ENCODE measurements around the gene COBL.

DNA sequence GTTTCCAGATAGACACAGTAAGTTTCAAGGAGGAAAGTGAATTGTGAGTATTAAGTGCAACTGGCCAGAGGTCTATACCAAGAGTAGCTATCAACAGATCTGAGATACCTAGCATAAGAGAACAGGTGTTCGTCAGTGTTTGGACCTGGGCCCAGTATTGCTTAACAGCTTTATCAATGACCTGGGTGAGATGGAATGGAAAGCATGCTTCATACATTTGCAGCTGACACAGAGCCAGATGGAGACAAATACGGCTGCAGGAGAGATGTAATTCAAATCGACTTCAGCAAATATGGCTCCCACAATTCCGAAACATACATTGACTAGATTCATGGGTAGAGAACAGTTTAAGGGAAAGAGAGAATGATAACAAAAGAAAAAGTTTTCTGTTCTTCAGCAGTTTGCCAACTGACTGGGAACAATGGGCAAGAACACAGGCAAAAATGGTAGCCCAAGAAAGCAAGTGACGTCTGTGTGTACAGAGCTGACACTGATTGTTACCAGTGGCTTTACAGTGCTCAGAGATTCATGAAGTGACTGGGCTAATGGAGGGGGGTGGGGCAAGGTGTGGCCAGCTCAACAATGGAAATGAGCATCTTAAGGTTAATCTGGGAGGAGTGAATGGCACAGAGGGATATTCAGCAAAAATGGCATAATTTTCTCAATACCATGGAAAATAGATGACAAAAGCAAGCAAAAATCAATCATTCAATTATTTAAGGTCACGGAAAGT is 28.0 kb upstream of the COBL start:
- TF ChIP-seq POU2F2 (IDR thresholded peaks at IDR 0.05; ENCODE audit: low read depth, low read length) = no peak
- no peak for TF ChIP-seq POLR2A (IDR thresholded peaks at IDR 0.05; ENCODE audit: low read depth, low read length)
- no peak for TF ChIP-seq SPI1 (IDR thresholded peaks at IDR 0.05; ENCODE audit: low read depth, low read length)
- no peak for TF ChIP-seq POLR2AphosphoS5 (IDR thresholded peaks at IDR 0.05; ENCODE audit: low read depth, low read length)
- no peak for TF ChIP-seq PAX5 (IDR thresholded peaks at IDR 0.05; ENCODE audit: insufficient read depth, low read length, severe bottlenecking)
- TF ChIP-seq TAF1 (IDR thresholded peaks at IDR 0.05; ENCODE audit: low read depth, low read length) = no peak
